Activated T-cell treated with anti-CD3 and anti-CD28 coated beads, Interleukin-2, amount 50 U/mL, for 4 hours (primary cell): Measurements from ENCODE around the gene PPIL6. TPM values are rescaled to one million over a fixed set of nuclear protein-coding genes. Genes with fewer than 3 reads are reported as not detected.
A peak's percentile ranks its signal among the peaks of the same experiment; 100 is the strongest.

Experiments
- ATAC-seq, 2 donors: fragments of 200-7000 bp; cut with Tn5 transposase; one replicate each; pipeline ENCODE4 v1.10.0; 2021
- DNase-seq: peaks from one replicate; pipeline ENCODE4 v3.0.0-alpha.2; 2020
- H3K27me3 Mint-ChIP-seq: one replicate; pipeline ENCODE4 v1.8.0; 2021; ENCODE audit warnings: low read depth, mixed read lengths
- H3K36me3 Mint-ChIP-seq: one replicate; pipeline ENCODE4 v1.8.0; 2022; ENCODE audit warnings: mixed read lengths; ENCODE audit not compliant: insufficient read depth
- H3K4me1 Mint-ChIP-seq: one replicate; pipeline ENCODE4 v1.8.0; 2021; ENCODE audit warnings: low read depth, mixed read lengths
- H3K4me3 Mint-ChIP-seq: one replicate; pipeline ENCODE4 v1.8.0; 2021; ENCODE audit warnings: mild to moderate bottlenecking, moderate library complexity, mixed read lengths
- H3K9me3 Mint-ChIP-seq: one replicate; pipeline ENCODE4 v1.8.0; 2021; ENCODE audit warnings: mixed read lengths
- total RNA-seq, 3 donors: library from RNA; stranded (reverse); gene quantifications; one replicate each; pipeline ENCODE4 v1.2.1, GENCODE V29; 2021

PPIL6 gene
- under 1 TPM; 0.13 to 0.46 (median 0.27) TPM for total RNA-seq

DNA sequence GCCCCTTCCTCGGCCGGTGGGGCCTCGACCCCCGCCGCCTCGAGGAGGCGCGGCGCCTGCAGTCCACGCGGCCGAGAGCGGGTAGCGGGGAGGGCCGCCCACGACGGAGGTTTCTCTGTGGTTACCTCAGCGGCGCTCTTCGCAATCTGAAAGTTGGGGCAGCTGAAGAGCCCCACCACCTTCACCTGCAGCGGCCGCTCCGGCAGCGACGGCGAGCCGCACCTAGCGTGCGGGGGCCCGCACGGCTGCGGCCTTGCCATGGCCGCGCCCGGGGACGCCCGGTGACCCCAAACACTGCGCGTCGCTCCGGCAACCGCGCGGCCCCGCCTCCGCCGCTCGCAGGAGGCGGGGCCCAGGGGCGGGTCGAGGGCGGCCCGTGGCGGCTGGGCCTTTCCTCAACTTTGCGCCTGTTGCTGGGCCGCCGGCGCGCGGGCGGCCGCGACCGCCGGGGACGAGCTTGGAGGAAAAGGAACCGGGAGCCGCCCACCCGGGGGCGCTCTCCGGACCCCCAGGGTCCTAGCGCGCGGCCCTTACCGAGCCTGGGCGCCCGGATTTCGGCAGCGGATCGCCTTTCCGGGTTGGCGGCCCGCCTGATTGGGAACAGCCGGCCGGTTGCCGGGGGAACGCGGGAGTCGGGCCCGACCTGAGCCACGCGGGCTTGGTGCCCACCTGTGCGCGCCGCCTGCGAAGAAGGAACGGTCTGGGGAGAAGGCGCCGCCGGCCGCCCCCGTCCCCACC is at the start of gene PPIL6, which contains the start of gene SMPD2:
Gene PPIL6 (minus strand): TSS at position 298 of the 738 bp plus-strand sequence. CDS start 38 bp downstream, at position 260.
Gene SMPD2 (plus strand): TSS at position 394 of the 738 bp plus-strand sequence. CDS start 398 bp downstream, outside the sequence.
- Mint-ChIP-seq H3K4me3 (peak within 1 kb of the TSS; percentile 93), H3K36me3 (peaks cover 5% of the 10 kb centered on the region), H3K27me3 (no peaks in the 10 kb centered on the region), H3K4me1 (peaks cover 26% of the 10 kb centered on the region), H3K9me3 (no peaks in the 10 kb centered on the region)
- ATAC-seq (peak; percentile 90), DNase-seq (peak; percentile 74)

DNA sequence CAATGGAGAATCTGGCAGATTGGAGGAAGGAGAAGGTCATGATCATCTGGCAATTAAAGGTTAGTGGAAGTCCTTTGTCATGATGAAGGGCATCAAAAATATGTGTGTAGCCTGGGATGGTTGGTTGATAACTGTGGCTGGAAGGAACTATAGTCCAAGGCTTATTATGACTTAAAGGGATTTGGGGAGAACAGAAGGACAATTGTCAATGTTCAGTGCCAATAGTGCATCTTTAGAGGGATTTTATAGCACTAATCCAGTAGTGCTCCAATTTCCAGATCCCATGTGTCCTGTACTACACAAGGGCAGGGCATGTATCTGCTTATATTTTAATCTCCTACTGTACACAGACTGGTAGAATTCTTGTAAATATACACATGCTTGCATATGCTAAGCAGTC is 47.6 kb upstream of the PPIL6 start:
- ATAC-seq = no peak
- Mint-ChIP-seq H3K36me3 (no peaks in the 10 kb centered on the region), H3K4me3 (no peak overlapping the region)

DNA sequence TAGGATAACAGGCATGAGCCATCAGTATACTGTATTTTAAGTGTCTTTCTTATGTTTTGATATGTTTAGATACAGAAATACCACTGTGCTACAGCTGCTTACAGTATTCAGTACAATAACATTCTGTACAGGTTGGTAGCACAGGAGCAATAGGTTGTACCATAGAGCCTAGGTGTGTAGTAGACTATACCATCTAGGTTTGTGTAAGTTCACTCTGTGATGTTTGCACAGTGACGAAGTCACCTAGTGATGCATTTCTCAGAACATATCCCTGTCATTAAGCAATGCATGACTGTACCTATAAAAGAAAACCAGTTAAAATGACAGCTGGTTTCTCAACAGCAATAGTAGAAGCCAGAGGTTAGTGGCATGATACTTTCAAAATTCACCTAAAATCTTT is 45.6 kb upstream of the PPIL6 start:
- Mint-ChIP-seq H3K27me3 (no peaks in the 10 kb centered on the region), H3K4me1 (peaks cover 26% of the 10 kb centered on the region), H3K36me3 (peaks cover 10% of the 10 kb centered on the region), H3K4me3 (no peak overlapping the region), H3K9me3 (no peaks in the 10 kb centered on the region)
- no peak for DNase-seq
- ATAC-seq = no peak

More for the DNA sequence above, 47.6 kb upstream of the PPIL6 start:
- DNase-seq = no peak
- H3K4me1 Mint-ChIP-seq = peaks cover 26% of the 10 kb centered on the region
- H3K9me3 Mint-ChIP-seq = no peaks in the 10 kb centered on the region
- no peaks in the 10 kb centered on the region for H3K27me3 Mint-ChIP-seq

DNA sequence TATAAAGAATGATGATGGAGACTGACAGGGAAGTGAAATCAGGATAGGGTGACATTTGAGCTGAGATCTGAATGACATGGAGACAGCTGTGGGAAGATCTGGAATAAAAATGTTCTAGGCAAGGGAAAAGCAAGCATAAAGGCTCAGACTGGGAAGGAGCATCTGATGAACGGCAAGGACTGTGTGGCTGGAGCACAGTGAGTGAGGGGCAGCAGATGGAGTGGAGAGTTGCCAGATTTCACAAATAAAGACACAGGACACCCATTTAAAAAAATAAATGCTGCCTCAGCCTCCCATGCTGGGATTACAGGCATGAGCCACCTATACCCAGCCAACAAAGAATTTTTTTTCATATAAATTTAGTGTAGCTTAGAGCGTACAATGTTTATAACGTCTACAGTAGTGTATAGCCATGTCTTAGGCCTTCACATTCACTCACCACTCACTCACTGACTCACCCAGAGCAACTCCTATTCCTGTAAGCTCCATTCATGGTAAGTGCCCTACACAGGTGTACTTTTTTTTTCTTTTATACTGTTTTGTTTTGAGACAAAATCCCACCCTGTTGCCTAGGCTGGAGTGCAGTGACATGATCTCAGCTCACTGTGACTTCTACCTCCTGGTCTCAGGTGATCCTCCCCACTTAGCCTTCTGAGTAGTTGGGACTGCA is 45.0 kb upstream of the PPIL6 start:
- DNase-seq = no peak
- Mint-ChIP-seq H3K27me3 (no peaks in the 10 kb centered on the region), H3K36me3 (peaks cover 15% of the 10 kb centered on the region), H3K9me3 (no peaks in the 10 kb centered on the region), H3K4me1 (peaks cover 28% of the 10 kb centered on the region), H3K4me3 (no peak overlapping the region)
- ATAC-seq = no peak

DNA sequence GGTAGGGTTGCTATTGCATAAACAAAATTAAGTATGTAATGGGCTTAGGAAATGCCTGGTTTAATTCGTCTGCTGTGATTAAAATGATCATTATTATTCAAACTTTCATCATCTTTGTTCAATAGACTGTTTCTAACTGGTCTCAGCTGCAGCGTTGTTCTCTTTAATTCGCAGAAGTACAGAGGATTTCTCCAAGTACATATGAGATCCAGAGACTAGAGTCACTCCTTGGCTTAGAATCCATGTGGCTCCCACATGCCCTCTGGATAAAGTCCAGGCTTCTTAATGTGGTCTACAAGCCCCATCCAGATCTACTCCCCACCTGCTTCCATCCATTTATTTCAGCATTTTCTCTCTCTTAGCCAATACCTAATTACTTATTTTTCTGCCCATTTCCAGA is 43.7 kb upstream of the PPIL6 start:
- ATAC-seq (no peak), DNase-seq (no peak)
- Mint-ChIP-seq H3K4me1 (peaks cover 35% of the 10 kb centered on the region), H3K27me3 (no peaks in the 10 kb centered on the region), H3K4me3 (peak overlapping the region; percentile 76), H3K9me3 (no peaks in the 10 kb centered on the region), H3K36me3 (peaks cover 20% of the 10 kb centered on the region)

DNA sequence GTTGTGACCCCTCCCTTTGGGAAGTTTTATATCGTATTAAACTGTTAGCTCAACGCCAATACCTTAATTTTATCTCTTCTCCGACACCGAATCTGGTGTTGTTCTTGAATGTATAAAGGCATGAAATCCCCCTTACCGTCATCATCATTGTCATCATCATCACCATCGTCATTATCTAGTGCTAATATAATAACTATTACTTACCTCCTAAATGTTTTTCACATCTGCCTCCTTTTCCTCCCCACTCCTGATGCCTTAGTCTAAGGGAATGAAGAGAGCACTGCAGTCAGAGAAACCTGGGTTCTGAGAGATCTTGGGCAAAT is 43.3 kb upstream of the PPIL6 start:
- Mint-ChIP-seq H3K4me1 (peaks cover 39% of the 10 kb centered on the region), H3K27me3 (no peaks in the 10 kb centered on the region), H3K36me3 (peaks cover 24% of the 10 kb centered on the region), H3K4me3 (peak overlapping the region; percentile 76), H3K9me3 (no peaks in the 10 kb centered on the region)
- ATAC-seq (no peak), DNase-seq (no peak)

DNA sequence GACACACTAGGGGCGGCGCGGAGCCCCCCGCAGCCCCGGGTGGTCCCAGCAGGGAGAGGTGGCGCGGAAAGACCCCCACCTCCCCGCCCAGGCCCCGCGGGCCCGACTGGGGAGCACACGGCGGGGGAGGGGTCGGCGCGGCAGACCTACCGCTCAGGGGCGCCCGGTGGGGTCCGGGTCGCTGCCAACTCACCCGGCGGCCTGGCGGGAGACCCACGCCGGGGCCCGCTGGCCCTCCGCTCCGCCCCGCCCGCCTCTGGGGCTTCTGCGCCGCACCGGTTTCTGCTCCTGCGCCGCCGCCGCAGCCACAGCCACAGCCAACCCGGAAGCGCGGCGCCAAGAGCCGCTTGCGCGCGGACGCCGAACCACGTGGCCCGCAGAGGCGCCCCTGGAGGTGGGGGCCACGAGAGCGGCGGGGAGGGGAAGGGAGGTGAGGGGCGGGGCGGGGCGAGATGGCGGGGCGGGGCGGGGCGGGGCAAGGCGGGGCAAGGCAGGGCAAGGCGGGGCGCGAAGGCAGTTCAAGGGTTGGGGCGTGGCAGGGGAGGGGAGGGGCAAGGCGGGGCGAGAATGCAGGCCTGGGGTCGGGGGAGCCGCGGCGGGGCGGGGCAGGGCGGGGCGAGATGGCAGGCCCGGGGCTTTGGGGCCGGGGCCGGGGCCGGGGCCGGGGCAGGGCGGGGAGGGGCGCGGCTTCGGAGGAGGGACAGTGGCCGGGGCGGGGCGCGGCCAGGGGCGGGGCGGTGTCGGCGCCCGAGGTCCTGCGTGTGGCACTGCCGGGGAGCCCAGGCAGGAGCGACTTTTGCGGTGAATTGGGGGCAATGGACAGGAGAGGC is 42.7 kb upstream of the PPIL6 start, which contains the start of gene ZBTB24:
Gene ZBTB24 (minus strand): TSS at position 315 of the 830 bp plus-strand sequence. CDS start 1,193 bp downstream, outside the sequence.
- Mint-ChIP-seq H3K4me1 (peaks cover 45% of the 10 kb centered on the region), H3K27me3 (no peaks in the 10 kb centered on the region), H3K36me3 (peaks cover 29% of the 10 kb centered on the region), H3K4me3 (peak within 1 kb of the TSS; percentile 95), H3K9me3 (no peaks in the 10 kb centered on the region)
- peak; percentile 89 to 91 for ATAC-seq
- peak; percentile 81 for DNase-seq

DNA sequence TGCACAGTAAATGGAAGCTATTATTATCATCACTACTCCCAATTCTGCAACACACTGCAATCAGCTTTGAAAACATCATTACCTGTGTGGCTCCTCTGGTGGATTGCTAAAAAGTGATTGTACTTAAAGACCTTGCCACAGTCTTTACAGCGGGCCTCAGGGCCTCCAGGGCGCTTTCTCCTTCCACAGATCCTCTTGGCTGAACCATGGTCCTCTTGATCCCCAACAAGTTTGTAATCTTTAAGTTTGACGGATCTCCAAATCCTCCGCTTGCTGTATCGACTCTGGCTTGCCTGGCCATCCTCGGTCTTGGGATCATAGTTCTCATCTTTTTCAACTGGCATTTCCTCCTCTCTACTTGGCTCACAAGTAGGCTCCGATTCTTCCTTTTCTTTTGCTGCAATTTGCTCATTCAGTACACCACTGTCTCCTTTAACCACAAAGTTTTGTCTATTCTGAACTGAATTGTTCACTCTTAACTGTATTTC is 40.6 kb upstream of the PPIL6 start:
- DNase-seq = no peak
- no peak for ATAC-seq
- Mint-ChIP-seq H3K9me3 (no peaks in the 10 kb centered on the region), H3K4me3 (peak overlapping the region; percentile 95), H3K27me3 (no peaks in the 10 kb centered on the region), H3K4me1 (peaks cover 64% of the 10 kb centered on the region), H3K36me3 (peaks cover 41% of the 10 kb centered on the region)

DNA sequence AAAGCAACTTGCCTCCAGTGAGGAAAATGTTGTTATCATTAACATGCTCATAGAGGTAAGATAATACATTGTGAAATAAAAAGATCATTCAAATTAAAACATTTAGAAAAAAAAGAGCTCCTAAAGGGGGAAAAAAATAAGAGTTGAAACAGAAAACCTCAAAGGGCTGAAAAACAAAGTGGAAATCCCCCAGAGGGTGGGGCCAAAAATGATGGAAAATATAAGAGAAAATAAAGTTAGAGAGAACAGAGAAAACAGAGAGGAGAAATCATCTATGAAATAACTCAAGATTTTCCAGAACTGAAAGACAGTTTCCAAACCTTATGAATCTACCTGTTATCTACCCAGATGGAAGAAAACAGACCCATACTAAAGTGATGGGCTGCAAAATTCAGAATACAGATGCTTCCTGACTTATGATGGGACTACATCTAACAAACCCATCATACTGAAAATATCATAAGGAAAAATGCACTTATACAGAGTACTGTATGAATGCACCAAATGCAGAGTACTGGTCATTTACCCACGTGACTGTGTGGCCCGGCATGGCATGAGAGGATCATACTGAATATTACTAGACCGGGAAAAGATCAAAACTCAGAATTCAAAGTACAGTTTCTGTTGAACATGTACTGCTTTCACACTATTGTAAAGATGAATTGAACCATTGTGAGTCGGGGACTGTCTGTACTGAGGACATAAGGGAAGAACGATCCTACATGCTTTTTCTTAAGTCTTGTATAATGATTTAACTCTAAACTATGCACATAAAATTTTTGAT is 38.6 kb upstream of the PPIL6 start:
- DNase-seq (no peak), ATAC-seq (no peak)
- Mint-ChIP-seq H3K4me3 (peak overlapping the region; percentile 85), H3K4me1 (peaks cover 73% of the 10 kb centered on the region), H3K9me3 (no peaks in the 10 kb centered on the region), H3K27me3 (no peaks in the 10 kb centered on the region), H3K36me3 (peaks cover 54% of the 10 kb centered on the region)

DNA sequence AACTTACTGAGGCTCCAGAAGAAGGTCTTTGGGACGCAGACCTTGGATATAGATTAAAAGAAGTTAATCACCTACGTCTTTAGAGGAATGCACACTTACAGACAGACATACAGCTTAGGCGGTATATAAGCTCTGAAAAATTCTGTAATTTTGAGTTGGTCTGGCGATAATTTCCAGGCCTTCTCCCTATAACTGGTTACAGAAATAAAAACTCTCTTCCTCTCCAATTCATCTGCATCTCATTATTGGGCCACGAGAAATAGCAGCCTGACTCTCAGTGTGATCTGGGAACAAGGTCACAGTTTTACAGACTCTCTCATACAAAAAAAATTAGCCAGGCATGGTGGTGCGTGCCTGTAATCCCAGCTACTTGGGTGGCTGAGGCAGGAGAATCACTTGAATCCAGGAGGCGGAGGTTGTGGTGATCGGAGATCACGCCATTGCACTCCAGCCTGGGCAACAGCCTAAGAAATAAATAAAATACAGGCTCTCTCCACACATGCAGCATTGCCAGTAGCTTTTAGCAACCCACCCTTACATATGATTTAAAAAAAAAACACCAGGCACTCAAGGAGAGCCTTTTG is 37.9 kb upstream of the PPIL6 start:
- no peaks in the 10 kb centered on the region for H3K27me3 Mint-ChIP-seq
- peaks cover 72% of the 10 kb centered on the region for H3K4me1 Mint-ChIP-seq

DNA sequence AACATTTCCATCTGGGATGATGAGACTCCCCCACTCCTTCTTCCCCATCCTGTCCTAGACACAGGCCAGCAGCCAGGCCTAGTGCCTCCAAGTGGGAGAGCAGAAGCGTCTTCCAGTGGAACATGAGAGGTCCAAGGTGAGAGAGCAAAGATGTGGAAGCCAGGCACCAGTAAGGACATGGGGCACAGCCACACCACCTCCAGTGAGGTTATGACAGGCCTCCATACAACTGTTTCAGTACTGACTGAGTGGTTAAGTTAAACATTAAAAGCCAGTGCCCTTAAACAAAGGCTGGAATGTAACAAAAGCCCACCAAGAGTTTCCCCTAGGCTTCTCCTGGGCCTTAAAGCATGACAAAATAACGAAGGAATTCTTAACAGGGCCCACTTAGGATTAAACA is 37.3 kb upstream of the PPIL6 start:
- peaks cover 62% of the 10 kb centered on the region for H3K36me3 Mint-ChIP-seq
- DNase-seq = no peak

More for the DNA sequence above, 37.9 kb upstream of the PPIL6 start:
- peak overlapping the region; percentile 85 for H3K4me3 Mint-ChIP-seq
- DNase-seq = no peak
- no peaks in the 10 kb centered on the region for H3K9me3 Mint-ChIP-seq
- no peak for ATAC-seq
- H3K36me3 Mint-ChIP-seq = peaks cover 57% of the 10 kb centered on the region

DNA sequence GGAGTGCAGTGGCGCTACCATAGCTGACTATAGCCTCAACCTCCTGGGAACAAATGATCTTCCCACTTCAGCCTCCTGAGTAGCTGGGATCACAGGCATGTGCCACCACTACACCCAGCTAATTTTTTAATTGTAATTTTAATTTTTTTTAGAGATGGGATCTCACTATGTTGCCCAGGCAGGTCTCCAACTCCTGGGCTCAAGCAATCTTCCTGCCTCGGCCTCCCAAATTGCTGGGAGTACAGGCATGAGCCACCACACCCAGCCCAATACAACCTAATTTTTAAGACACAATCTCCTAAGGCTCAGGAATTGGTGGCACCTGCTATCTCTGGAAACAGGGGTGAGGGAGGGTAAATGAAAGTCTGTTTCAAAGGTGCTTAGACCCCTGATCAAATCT is 36.8 kb upstream of the PPIL6 start:
- H3K9me3 Mint-ChIP-seq = no peaks in the 10 kb centered on the region
- H3K4me1 Mint-ChIP-seq = peaks cover 83% of the 10 kb centered on the region
- no peaks in the 10 kb centered on the region for H3K27me3 Mint-ChIP-seq
- no peak for ATAC-seq
- peaks cover 67% of the 10 kb centered on the region for H3K36me3 Mint-ChIP-seq
- H3K4me3 Mint-ChIP-seq = peak overlapping the region; percentile 85
- DNase-seq = no peak

More for the DNA sequence above, 37.3 kb upstream of the PPIL6 start:
- peak overlapping the region; percentile 85 for H3K4me3 Mint-ChIP-seq
- H3K9me3 Mint-ChIP-seq = no peaks in the 10 kb centered on the region
- H3K27me3 Mint-ChIP-seq = no peaks in the 10 kb centered on the region
- ATAC-seq = peak; percentile 18 to 31
- peaks cover 77% of the 10 kb centered on the region for H3K4me1 Mint-ChIP-seq

DNA sequence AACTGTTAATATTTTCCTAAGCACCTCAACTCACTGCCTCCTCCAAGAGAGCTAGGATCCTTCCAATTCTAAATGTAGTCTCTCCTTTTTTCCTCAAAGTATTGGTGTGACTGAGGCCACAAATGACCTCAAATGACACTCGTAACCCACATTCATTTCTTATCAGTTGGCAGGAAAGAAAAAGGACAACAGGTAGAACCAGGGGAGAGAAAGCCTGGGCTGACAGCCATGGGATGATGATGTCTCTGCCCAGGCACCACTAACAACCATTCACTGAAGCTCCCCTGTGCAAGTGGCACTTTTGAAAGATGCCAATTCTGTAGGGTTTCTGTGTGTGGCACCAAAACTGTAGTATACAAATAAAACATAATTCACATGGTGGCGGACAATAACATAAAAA is 35.2 kb upstream of the PPIL6 start:
- DNase-seq (no peak), ATAC-seq (no peak)
- Mint-ChIP-seq H3K4me1 (peaks cover 77% of the 10 kb centered on the region), H3K9me3 (no peaks in the 10 kb centered on the region), H3K27me3 (no peaks in the 10 kb centered on the region), H3K4me3 (peak overlapping the region; percentile 33), H3K36me3 (peaks cover 68% of the 10 kb centered on the region)
